K562 (cell line): Measurements from ENCODE around the gene SCAMP5. TPM values are rescaled to one million over a fixed set of nuclear protein-coding genes. Genes with fewer than 3 reads are reported as not detected.

Experiments
- ATAC-seq: fragments of 200-7000 bp; cut with Tn5 transposase; 3 replicates; pipeline ENCODE4 v1.9.1; 2020; ENCODE audit warnings: moderate library complexity
- BruUV-seq: library from RNA; stranded (reverse); fragments of 400-500 nt; replicated peaks from 2 replicates; lab custom pipeline; 2021; lab: Mats Ljungman, UMichigan
- CTCF ChIA-PET: fragments of 300-600 bp; formaldehyde crosslinking; extraction: SDS; loops from one replicate; lab custom pipeline; 2021; ENCODE audit warnings: low intra/inter-chr PET ratio; lab: Yijun Ruan, JAX
- POLR2A ChIA-PET: fragments of 300-600, 350-650 bp; sonication (Branson Sonifier 250); formaldehyde crosslinking; extraction: SDS; loops from one replicate; lab custom pipeline; 2021; ENCODE audit warnings: antibody characterized with exemption, inconsistent platforms; lab: Yijun Ruan, JAX
- DNase-seq, 4 experiments: peaks; one replicate each; pipeline versions ENCODE4 v3.0.0 to v3.0.0-alpha.2; 2011 to 2018; ENCODE audit warnings: low spot score in 3 of 4, mixed read lengths in 3 of 4; ENCODE audit errors: extremely low read depth in 1 of 4
- FAIRE-seq: peaks from 2 replicates; lab custom pipeline; 2011; peaks lifted over from hg19 to GRCh38; lab: Jason Lieb, UNC
- H2AFZ ChIP-seq: 2 replicates; pipeline ENCODE4 v1.6.0; 2011; ENCODE audit warnings: low read depth, low read length, control low read depth, inconsistent platforms
- H3K27ac ChIP-seq: fragments of 200-600 bp; 3 replicates; pipeline ENCODE4 v1.8.0; 2011; ENCODE audit warnings: low read depth, mild to moderate bottlenecking, control low read depth, inconsistent platforms, low read length, moderate library complexity, mixed read lengths; ENCODE audit errors: extremely low read depth
- H3K27me3 ChIP-seq, 2 experiments: fragments of 300-600 bp in 1 of 2; 2 replicates in 1 of 2; 3 replicates in 1 of 2; pipeline versions ENCODE4 v1.6.0 to v1.8.0; 2011; ENCODE audit warnings: inconsistent platforms in 2 of 2, low read length in 2 of 2, mild to moderate bottlenecking in 1 of 2, mixed read lengths in 1 of 2, moderate library complexity in 1 of 2; ENCODE audit not compliant: control insufficient read depth in 2 of 2, insufficient read depth in 2 of 2
- H3K36me3 ChIP-seq: fragments of 300-600 bp; 3 replicates; pipeline ENCODE4 v1.8.0; 2011; ENCODE audit warnings: mild to moderate bottlenecking, low read length, inconsistent platforms; ENCODE audit not compliant: control insufficient read depth, insufficient read depth
- H3K4me1 ChIP-seq, 2 experiments: fragments of 200-600 bp in 1 of 2; replicated peaks in 1 of 2; 2 replicates in 1 of 2; 3 replicates in 1 of 2; pipeline versions ENCODE4 v1.5.1 to v1.8.0; 2011; ENCODE audit warnings: inconsistent platforms in 2 of 2, low read length in 2 of 2, mild to moderate bottlenecking in 1 of 2, mixed read lengths in 1 of 2, moderate library complexity in 1 of 2; ENCODE audit not compliant: control insufficient read depth in 2 of 2, insufficient read depth in 2 of 2
- H3K4me2 ChIP-seq: 2 replicates; pipeline ENCODE4 v1.6.1; 2011; ENCODE audit warnings: low read length, control low read depth, inconsistent platforms, mixed read lengths; ENCODE audit not compliant: insufficient read depth
- H3K4me3 ChIP-seq: fragments of 200-600 bp; sonication (generic), shearing (Covaris generic); 2 replicates; pipeline ENCODE4 v1.5.1; 2016; ENCODE audit warnings: control low read depth, inconsistent platforms
- H3K79me2 ChIP-seq: fragments of 200-600 bp; 3 replicates; pipeline ENCODE4 v1.8.0; 2011; ENCODE audit warnings: low read length, inconsistent platforms; ENCODE audit not compliant: control insufficient read depth, insufficient read depth
- H3K9ac ChIP-seq, 2 experiments: 2 replicates each; pipeline versions ENCODE4 v1.6.0 to v1.6.1; 2011; ENCODE audit warnings: low read depth in 2 of 2, low read length in 2 of 2, control low read depth in 1 of 2, inconsistent platforms in 1 of 2, mild to moderate bottlenecking in 1 of 2, mixed read lengths in 1 of 2; ENCODE audit not compliant: insufficient read depth in 1 of 2
- H3K9me1 ChIP-seq: one replicate; pipeline ENCODE4 v1.6.0; 2011; ENCODE audit warnings: inconsistent platforms, mild to moderate bottlenecking, low read length, moderate library complexity; ENCODE audit not compliant: control insufficient read depth, insufficient read depth
- H3K9me3 ChIP-seq: replicated peaks from 2 replicates; pipeline ENCODE4 v1.5.1; 2011; ENCODE audit warnings: low read depth, low read length, inconsistent platforms; ENCODE audit not compliant: control insufficient read depth, insufficient read depth
- H4K20me1 ChIP-seq: replicated peaks from 2 replicates; pipeline ENCODE4 v1.6.1; 2011; ENCODE audit warnings: low read length, inconsistent platforms, mixed read lengths; ENCODE audit not compliant: control insufficient read depth, insufficient read depth
- EP300 ChIP-seq: IDR thresholded peaks from 2 replicates; pipeline ENCODE4 v1.6.1; 2012; ENCODE audit warnings: low read length, improper control_type of control experiment
- FOXK2 ChIP-seq, 2 experiments: fragments of 450-650 bp; IDR thresholded peaks in 1 of 2; conservative IDR thresholded peaks in 1 of 2; 2 replicates each; pipeline ENCODE4 v1.6.1; 2016; ENCODE audit warnings: low read depth in 2 of 2, mild to moderate bottlenecking in 1 of 2
- MAFG ChIP-seq: fragments of 450-650 bp; conservative IDR thresholded peaks from 2 replicates; pipeline ENCODE4 v1.6.1; 2016; ENCODE audit warnings: missing genetic modification characterization, missing compliant biosample characterization
- POLR2AphosphoS5 ChIP-seq: IDR thresholded peaks from 2 replicates; pipeline ENCODE4 v1.6.1; 2011; ENCODE audit warnings: mild to moderate bottlenecking, low read depth, low read length, moderate library complexity; ENCODE audit not compliant: control insufficient read depth, insufficient read depth
- POLR3G ChIP-seq: IDR thresholded peaks from 2 replicates; pipeline ENCODE4 v1.6.1; 2011; ENCODE audit not compliant: insufficient read length, insufficient replicate concordance; ENCODE audit errors: extremely low read depth
- WGBS: fragments of 100-300 bp; shearing (Covaris generic); methylation state at CpG from one replicate; pipeline ENCODE4 v1.1.6; 2016; ENCODE audit warnings: low coverage, mixed read lengths; ENCODE audit not compliant: insufficient coverage; ENCODE audit errors: missing lambda C conversion rate; 5-methylcytosine and 5-hydroxymethylcytosine counted together
- in situ Hi-C: fragments of 300-500 bp; cut with MboI; formaldehyde crosslinking; loops from 4 replicates; pipeline ENCODE4 v1.15.0; 2018; ENCODE audit warnings: inconsistent platforms, mixed read lengths
- intact Hi-C: fragments of 100-400 bp; cut with micrococcal nuclease; formaldehyde crosslinking; loops from 2 replicates; pipeline ENCODE4 v1.14.2; 2022
- polyA plus RNA-seq, 8 experiments: library from polyadenylated mRNA; depleted of rRNA in 4 of 8; stranded (reverse) in 5 of 8; unstranded in 3 of 8; fragments of >200 nt; fragmentation: Nextera tagmentation in 2 of 8; fragmentation: Illumina TruSeq in 1 of 8; extraction: Ambion mirVana in 2 of 8; extraction: Trizol in 1 of 8; gene quantifications; 2 replicates each; pipeline versions ENCODE4 v1.2.1 to v1.2.3, GENCODE V29; 2011 to 2014; ENCODE audit warnings: inconsistent platforms in 1 of 8, missing spikeins in 1 of 8
- total RNA-seq, 7 experiments: library from RNA; depleted of rRNA in 6 of 7; stranded (reverse); fragments of >200 nt in 6 of 7; fragmentation: Illumina TruSeq in 2 of 7; extraction: Trizol in 2 of 7; gene quantifications; 2 replicates each; pipeline versions ENCODE4 v1.2.1 to v1.2.3, GENCODE V29; 2011 to 2021; ENCODE audit warnings: low replicate concordance in 1 of 7
- TF ChIP-seq, protein P1 (sequence below): sonication (generic); formaldehyde crosslinking; IDR thresholded peaks from 2 replicates; pipeline ENCODE4 v1.8.1; 2023; ENCODE audit warnings: mild to moderate bottlenecking, missing genetic modification reagents

Gene SCAMP5
- total and polyA plus RNA-seq, 9 of the 15 experiments (the other 6 are each of a cell fraction or from before 2014, with no cell fraction given) = 0.09 to 0.29 (median 0.19) TPM; not detected in 5

GRCh38 chr15:74960995-74961588 is 34.3 kb upstream of the SCAMP5 start (continued):
- TF ChIP-seq FOXK2 (conservative IDR thresholded peaks at IDR 0.05 in 1 of 2, IDR thresholded peaks at IDR 0.05 in 1 of 2; ENCODE audit: low read depth in 2 of 2) = no peak
- TF ChIP-seq MAFG = no peak
- no peak for TF ChIP-seq EP300

GRCh38 chr15:74961616-74962015 is 33.7 kb upstream of the SCAMP5 start:
- Histone ChIP-seq H3K27ac (no peak overlapping the region), H2AFZ (no peak overlapping the region), H3K36me3 (no peaks in the 10 kb centered on the region), H3K9me3 (no peaks in the 10 kb centered on the region), H3K4me2 (no peak overlapping the region), H4K20me1 (peaks cover 7% of the 10 kb centered on the region), H3K79me2 (no peaks in the 10 kb centered on the region), H3K9me1 (no peaks in the 10 kb centered on the region), H3K4me3 (no peak overlapping the region), H3K27me3 (peaks cover 34 to 53% of the 10 kb centered on the region in 2 experiments), H3K9ac (no peak overlapping the region), H3K4me1 (peaks cover 5 to 24% of the 10 kb centered on the region in 2 experiments)
- ChIA-PET CTCF (no interaction called here), POLR2A (interaction anchor here (0.6 to 1.2 kb wide), 5 partner anchors 24 to 494 kb away, joined by 3 to 4 read pairs (median 3); partner anchors contain the start of gene COX5A)
- in situ Hi-C loops (no loop called here), intact Hi-C loops (no loop called here)
- DNase-seq = no peak
- 8% methylated on average over 5 of the region's 5 CpGs for WGBS
- no TSS peak for BruUV-seq
- no peak for ATAC-seq
- TF ChIP-seq, protein P1, sequence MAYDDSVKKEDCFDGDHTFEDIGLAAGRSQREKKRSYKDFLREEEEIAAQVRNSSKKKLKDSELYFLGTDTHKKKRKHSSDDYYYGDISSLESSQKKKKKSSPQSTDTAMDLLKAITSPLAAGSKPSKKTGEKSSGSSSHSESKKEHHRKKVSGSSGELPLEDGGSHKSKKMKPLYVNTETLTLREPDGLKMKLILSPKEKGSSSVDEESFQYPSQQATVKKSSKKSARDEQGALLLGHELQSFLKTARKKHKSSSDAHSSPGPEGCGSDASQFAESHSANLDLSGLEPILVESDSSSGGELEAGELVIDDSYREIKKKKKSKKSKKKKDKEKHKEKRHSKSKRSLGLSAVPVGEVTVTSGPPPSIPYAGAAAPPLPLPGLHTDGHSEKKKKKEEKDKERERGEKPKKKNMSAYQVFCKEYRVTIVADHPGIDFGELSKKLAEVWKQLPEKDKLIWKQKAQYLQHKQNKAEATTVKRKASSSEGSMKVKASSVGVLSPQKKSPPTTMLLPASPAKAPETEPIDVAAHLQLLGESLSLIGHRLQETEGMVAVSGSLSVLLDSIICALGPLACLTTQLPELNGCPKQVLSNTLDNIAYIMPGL (CRISPR knock-in tag) = no peak
- TF ChIP-seq POLR2AphosphoS5 = no peak
- no peak for TF ChIP-seq POLR3G
- FAIRE-seq = no peak
